H1 (cell line): ENCODE results near the gene PHACTR1.

ENCODE experiments used
- ASH2L ChIP-seq: fragments of 200-600, 300-600 bp; sonication (generic); IDR thresholded peaks from one replicate; pipeline ENCODE4 v1.7.1; 2017; ENCODE audit warnings: low read length
- POLR2AphosphoS5 ChIP-seq: IDR thresholded peaks from 2 replicates; pipeline ENCODE4 v1.6.1; 2011; ENCODE audit warnings: low read depth, low read length
- TF ChIP-seq, protein P1 (sequence below), 3 experiments: IDR thresholded peaks; 1 replicate in 2 of 3; 2 replicates in 1 of 3; pipeline versions ENCODE4 v1.5.1 to v1.6.1; 2011; ENCODE audit warnings: low read length in 3 of 3, mild to moderate bottlenecking in 3 of 3, inconsistent platforms in 2 of 3, low read depth in 1 of 3, moderate library complexity in 1 of 3; ENCODE audit not compliant: insufficient read depth in 1 of 3; ENCODE audit errors: control extremely low read depth in 1 of 3

GRCh38 chr6:13288969-13289391, 572.4 kb downstream of the PHACTR1 start:
- TF ChIP-seq, protein P1, sequence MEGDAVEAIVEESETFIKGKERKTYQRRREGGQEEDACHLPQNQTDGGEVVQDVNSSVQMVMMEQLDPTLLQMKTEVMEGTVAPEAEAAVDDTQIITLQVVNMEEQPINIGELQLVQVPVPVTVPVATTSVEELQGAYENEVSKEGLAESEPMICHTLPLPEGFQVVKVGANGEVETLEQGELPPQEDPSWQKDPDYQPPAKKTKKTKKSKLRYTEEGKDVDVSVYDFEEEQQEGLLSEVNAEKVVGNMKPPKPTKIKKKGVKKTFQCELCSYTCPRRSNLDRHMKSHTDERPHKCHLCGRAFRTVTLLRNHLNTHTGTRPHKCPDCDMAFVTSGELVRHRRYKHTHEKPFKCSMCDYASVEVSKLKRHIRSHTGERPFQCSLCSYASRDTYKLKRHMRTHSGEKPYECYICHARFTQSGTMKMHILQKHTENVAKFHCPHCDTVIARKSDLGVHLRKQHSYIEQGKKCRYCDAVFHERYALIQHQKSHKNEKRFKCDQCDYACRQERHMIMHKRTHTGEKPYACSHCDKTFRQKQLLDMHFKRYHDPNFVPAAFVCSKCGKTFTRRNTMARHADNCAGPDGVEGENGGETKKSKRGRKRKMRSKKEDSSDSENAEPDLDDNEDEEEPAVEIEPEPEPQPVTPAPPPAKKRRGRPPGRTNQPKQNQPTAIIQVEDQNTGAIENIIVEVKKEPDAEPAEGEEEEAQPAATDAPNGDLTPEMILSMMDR (IDR thresholded peaks at IDR 0.05; ENCODE audit: control extremely low read depth in 1 of 3, insufficient read depth in 1 of 3, low read depth in 1 of 3, low read length in 3 of 3) = no peak
- TF ChIP-seq ASH2L (no peak), POLR2AphosphoS5 (no peak)
